HPDE6-E6E7 (cell line): ENCODE measurements around the gene TBC1D8.

Experiments used
- DNase-seq: peaks from one replicate; pipeline ENCODE4 v3.0.0; 2011; ENCODE audit warnings: missing footprints; ENCODE audit errors: extremely low spot score

TBC1D8 gene

GRCh38 chr2:101111917-101112771 lies 39.0 kb downstream of the TBC1D8 start:
- DNase-seq = no peak

- no peak for DNase-seq
Observed at GRCh38 chr2:101111262-101111838, 39.8 kb downstream of the TBC1D8 start.

GRCh38 chr2:101109451-101110118 lies 41.6 kb downstream of the TBC1D8 start:
- DNase-seq = no peak

- no peak for DNase-seq
Observed at GRCh38 chr2:101108357-101108756, 42.8 kb downstream of the TBC1D8 start.

- no peak for DNase-seq
Observed at GRCh38 chr2:101107241-101107640, 43.9 kb downstream of the TBC1D8 start.

- DNase-seq = no peak
Observed at GRCh38 chr2:101106453-101107181, 44.6 kb downstream of the TBC1D8 start.

GRCh38 chr2:101105654-101106053 lies 45.5 kb downstream of the TBC1D8 start:
- no peak for DNase-seq

- DNase-seq = no peak
Observed at GRCh38 chr2:101097638-101098037, 53.5 kb downstream of the TBC1D8 start.

- DNase-seq = no peak
Observed at GRCh38 chr2:101096619-101097142, 54.5 kb downstream of the TBC1D8 start.

- no peak for DNase-seq
Observed at GRCh38 chr2:101094351-101094750, 56.8 kb downstream of the TBC1D8 start.

- DNase-seq = no peak
Observed at GRCh38 chr2:101089942-101090799, 61.0 kb downstream of the TBC1D8 start.

- DNase-seq = no peak
Observed at GRCh38 chr2:101089419-101089818, 61.8 kb downstream of the TBC1D8 start.

GRCh38 chr2:101087638-101088037 lies 63.5 kb downstream of the TBC1D8 start:
- DNase-seq = no peak

- no peak for DNase-seq
Observed at GRCh38 chr2:101083613-101084012, 67.6 kb downstream of the TBC1D8 start.

- no peak for DNase-seq
Observed at GRCh38 chr2:101082998-101083397, 68.2 kb downstream of the TBC1D8 start.

- DNase-seq = no peak
Observed at GRCh38 chr2:101081375-101081907, 69.7 kb downstream of the TBC1D8 start.

- no peak for DNase-seq
Observed at GRCh38 chr2:101080211-101081068, 70.7 kb downstream of the TBC1D8 start.

GRCh38 chr2:101076581-101076980 lies 74.6 kb downstream of the TBC1D8 start:
- DNase-seq = no peak

GRCh38 chr2:101064868-101065549 lies 86.2 kb downstream of the TBC1D8 start:
- peak; percentile 77 for DNase-seq
